ENCODE data around the gene CUBN.

- no peak for TF ChIP-seq MAFK (IDR thresholded peaks at IDR 0.05; ENCODE audit: low read length)
- TF ChIP-seq, protein P1, sequence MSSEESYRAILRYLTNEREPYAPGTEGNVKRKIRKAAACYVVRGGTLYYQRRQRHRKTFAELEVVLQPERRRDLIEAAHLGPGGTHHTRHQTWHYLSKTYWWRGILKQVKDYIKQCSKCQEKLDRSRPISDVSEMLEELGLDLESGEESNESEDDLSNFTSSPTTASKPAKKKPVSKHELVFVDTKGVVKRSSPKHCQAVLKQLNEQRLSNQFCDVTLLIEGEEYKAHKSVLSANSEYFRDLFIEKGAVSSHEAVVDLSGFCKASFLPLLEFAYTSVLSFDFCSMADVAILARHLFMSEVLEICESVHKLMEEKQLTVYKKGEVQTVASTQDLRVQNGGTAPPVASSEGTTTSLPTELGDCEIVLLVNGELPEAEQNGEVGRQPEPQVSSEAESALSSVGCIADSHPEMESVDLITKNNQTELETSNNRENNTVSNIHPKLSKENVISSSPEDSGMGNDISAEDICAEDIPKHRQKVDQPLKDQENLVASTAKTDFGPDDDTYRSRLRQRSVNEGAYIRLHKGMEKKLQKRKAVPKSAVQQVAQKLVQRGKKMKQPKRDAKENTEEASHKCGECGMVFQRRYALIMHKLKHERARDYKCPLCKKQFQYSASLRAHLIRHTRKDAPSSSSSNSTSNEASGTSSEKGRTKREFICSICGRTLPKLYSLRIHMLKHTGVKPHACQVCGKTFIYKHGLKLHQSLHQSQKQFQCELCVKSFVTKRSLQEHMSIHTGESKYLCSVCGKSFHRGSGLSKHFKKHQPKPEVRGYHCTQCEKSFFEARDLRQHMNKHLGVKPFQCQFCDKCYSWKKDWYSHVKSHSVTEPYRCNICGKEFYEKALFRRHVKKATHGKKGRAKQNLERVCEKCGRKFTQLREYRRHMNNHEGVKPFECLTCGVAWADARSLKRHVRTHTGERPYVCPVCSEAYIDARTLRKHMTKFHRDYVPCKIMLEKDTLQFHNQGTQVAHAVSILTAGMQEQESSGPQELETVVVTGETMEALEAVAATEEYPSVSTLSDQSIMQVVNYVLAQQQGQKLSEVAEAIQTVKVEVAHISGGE (CRISPR knock-in tag; IDR thresholded peaks at IDR 0.05), result no peak
- no peak for TF ChIP-seq SPI1 (IDR thresholded peaks at IDR 0.05; ENCODE audit: borderline replicate concordance, low read depth, low read length)
- TF ChIP-seq ZNF274 (IDR thresholded peaks at IDR 0.05; ENCODE audit: borderline replicate concordance, low read depth, low read length), result no peak
- no peak for TF ChIP-seq YY1 (IDR thresholded peaks at IDR 0.05; ENCODE audit: borderline replicate concordance in 1 of 3, control insufficient read depth in 1 of 3, extremely low read depth in 1 of 3, insufficient read depth in 3 of 3, insufficient read length in 1 of 3, insufficient replicate concordance in 2 of 3, low read depth in 1 of 3, low read length in 2 of 3)
- no peak for TF ChIP-seq MAX (CRISPR knock-in tag; IDR thresholded peaks at IDR 0.05)
- TF ChIP-seq MAZ (CRISPR knock-in tag; conservative IDR thresholded peaks at IDR 0.05 in 1 of 2, IDR thresholded peaks at IDR 0.05 in 1 of 2), result no peak
- no peak for TF ChIP-seq POLR2A (conservative IDR thresholded peaks at IDR 0.05)
- no peak for TF ChIP-seq SOX6 (IDR thresholded peaks at IDR 0.05)
- TF ChIP-seq EZH2 (IDR thresholded peaks at IDR 0.05; ENCODE audit: borderline replicate concordance, low read depth, low read length), result no peak
- TF ChIP-seq ZBTB8A (IDR thresholded peaks at IDR 0.05; ENCODE audit: partially characterized antibody), result no peak
- no peak for TF ChIP-seq ZHX1 (conservative IDR thresholded peaks at IDR 0.05; ENCODE audit: low read length)
- TF ChIP-seq CBFB (CRISPR knock-in tag; IDR thresholded peaks at IDR 0.05), result no peak
- TF ChIP-seq, protein P2, sequence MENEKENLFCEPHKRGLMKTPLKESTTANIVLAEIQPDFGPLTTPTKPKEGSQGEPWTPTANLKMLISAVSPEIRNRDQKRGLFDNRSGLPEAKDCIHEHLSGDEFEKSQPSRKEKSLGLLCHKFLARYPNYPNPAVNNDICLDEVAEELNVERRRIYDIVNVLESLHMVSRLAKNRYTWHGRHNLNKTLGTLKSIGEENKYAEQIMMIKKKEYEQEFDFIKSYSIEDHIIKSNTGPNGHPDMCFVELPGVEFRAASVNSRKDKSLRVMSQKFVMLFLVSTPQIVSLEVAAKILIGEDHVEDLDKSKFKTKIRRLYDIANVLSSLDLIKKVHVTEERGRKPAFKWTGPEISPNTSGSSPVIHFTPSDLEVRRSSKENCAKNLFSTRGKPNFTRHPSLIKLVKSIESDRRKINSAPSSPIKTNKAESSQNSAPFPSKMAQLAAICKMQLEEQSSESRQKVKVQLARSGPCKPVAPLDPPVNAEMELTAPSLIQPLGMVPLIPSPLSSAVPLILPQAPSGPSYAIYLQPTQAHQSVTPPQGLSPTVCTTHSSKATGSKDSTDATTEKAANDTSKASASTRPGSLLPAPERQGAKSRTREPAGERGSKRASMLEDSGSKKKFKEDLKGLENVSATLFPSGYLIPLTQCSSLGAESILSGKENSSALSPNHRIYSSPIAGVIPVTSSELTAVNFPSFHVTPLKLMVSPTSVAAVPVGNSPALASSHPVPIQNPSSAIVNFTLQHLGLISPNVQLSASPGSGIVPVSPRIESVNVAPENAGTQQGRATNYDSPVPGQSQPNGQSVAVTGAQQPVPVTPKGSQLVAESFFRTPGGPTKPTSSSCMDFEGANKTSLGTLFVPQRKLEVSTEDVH (IDR thresholded peaks at IDR 0.05; ENCODE audit: low read depth, partially characterized antibody), result no peak
Measured at GRCh38 chr10:17076626-17077345, 52.8 kb downstream of the CUBN start.

All from K562 (cell line).